ENCODE data around the gene LHFPL3.
"Not testable (repeated sequence)": the region's sequence is repeated elsewhere in the genome, so short reads cannot be mapped to it uniquely, and the experiment has no call there.

Gene LHFPL3

DNA sequence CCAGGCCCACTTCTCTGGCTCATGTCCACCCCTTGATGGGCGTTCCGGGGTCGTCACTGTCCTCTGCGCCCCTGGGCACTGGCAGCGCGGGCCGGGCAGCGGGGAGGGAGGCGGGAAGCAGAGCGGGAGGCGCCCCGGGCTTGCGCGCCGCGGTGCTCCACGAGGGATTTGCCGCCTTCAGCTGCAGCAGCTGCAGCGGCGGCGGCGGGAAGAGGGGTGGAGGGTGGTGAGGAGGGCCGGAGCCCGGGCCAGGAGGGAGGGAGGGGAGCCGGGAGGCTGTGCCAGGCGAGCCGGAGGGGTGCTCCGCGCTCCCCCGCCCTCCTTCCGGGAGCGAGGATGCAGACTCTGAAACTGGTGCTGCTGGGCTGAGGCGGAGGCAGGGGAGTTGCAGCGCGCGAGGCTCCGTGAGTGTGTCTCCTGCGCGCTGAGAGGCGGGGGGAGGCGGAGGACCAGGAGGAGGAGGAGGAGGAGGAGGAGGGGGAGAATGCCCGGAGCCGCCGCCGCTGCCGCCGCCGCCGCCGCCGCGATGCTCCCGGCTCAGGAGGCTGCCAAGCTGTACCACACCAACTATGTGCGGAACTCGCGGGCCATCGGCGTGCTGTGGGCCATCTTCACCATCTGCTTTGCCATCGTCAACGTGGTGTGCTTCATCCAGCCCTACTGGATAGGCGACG is at the start of gene LHFPL3:
LHFPL3 (plus strand) TSS at position 308 of the 674 bp plus-strand sequence.
- Histone ChIP-seq H3K27ac (ENCODE audit: low read length) (no peak within 1 kb of the TSS), H3K4me3 (ENCODE audit: low read depth in 1 of 2, low read length in 2 of 2) (no peak within 1 kb of the TSS), H3K4me2 (ENCODE audit: insufficient read depth, low read length) (no peak within 1 kb of the TSS), H3K79me2 (ENCODE audit: insufficient read depth, low read length) (no peaks in the 10 kb centered on the region), H3K9me3 (ENCODE audit: insufficient read depth, low read length, severe bottlenecking) (no peaks in the 10 kb centered on the region), H3K9ac (ENCODE audit: low read depth, low read length) (no peak within 1 kb of the TSS), H2AFZ (ENCODE audit: low read depth, low read length) (no peak within 1 kb of the TSS), H3K4me1 (ENCODE audit: insufficient read depth, low read length) (no peaks in the 10 kb centered on the region), H3K36me3 (ENCODE audit: insufficient read depth, low read length) (no peaks in the 10 kb centered on the region), H4K20me1 (ENCODE audit: insufficient read depth, low read length) (no peaks in the 10 kb centered on the region), H3K27me3 (ENCODE audit: insufficient read depth, low read length, poor library complexity) (peaks cover 3% of the 10 kb centered on the region)
- ATAC-seq (ENCODE audit: insufficient read depth, low read depth) (no peak), DNase-seq (no peak)
- TF ChIP-seq, protein P1, sequence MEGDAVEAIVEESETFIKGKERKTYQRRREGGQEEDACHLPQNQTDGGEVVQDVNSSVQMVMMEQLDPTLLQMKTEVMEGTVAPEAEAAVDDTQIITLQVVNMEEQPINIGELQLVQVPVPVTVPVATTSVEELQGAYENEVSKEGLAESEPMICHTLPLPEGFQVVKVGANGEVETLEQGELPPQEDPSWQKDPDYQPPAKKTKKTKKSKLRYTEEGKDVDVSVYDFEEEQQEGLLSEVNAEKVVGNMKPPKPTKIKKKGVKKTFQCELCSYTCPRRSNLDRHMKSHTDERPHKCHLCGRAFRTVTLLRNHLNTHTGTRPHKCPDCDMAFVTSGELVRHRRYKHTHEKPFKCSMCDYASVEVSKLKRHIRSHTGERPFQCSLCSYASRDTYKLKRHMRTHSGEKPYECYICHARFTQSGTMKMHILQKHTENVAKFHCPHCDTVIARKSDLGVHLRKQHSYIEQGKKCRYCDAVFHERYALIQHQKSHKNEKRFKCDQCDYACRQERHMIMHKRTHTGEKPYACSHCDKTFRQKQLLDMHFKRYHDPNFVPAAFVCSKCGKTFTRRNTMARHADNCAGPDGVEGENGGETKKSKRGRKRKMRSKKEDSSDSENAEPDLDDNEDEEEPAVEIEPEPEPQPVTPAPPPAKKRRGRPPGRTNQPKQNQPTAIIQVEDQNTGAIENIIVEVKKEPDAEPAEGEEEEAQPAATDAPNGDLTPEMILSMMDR (IDR thresholded peaks at IDR 0.05; ENCODE audit: borderline replicate concordance, extremely low read depth, low read length, poor library complexity, severe bottlenecking): no peak
- no peak for TF ChIP-seq EZH2 (IDR thresholded peaks at IDR 0.05; ENCODE audit: borderline replicate concordance, low read depth, low read length, severe bottlenecking)

DNA sequence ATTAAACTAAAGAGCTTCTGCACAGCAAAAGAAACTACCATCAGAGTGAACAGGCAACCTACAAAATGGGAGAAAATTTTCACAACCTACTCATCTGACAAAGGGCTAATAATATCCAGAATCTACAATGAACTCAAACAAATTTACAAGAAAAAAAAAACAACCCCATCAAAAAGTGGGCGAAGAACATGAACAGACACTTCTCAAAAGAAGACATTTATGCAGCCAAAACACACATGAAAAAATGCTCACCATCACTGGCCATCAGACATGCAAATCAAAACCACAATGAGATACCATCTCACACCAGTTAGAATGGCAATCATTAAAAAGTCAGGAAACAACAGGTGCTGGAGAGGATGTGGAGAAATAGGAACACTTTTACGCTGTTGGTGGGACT is 46.7 kb upstream of the LHFPL3 start:
- DNase-seq; H2AFZ ChIP-seq (ENCODE audit: low read depth, low read length): not testable (repeated sequence)

DNA sequence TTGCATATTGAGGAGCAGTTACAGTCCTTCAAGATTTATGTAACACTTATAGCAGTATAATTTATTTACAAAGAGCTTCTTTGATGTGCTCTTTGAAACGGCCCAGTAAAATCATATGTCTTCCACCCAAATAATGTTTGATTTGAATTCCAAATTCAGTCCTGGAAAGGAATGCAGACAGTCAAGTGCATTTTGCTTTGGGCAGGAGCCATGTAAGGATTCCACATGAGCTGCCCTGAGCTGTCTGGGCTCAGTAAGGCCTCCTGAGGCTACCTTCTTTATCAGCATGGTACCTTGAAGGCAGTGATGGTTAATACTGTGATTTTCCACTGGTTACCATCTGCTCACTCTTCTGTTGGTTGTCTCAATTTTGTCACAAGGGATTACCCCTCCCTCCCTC is 41.6 kb upstream of the LHFPL3 start:
- Histone ChIP-seq H3K9ac (ENCODE audit: low read depth, low read length) (no peak overlapping the region), H3K4me3 (ENCODE audit: low read depth in 1 of 2, low read length in 2 of 2) (no peak overlapping the region), H3K79me2 (ENCODE audit: insufficient read depth, low read length) (no peaks in the 10 kb centered on the region), H3K4me1 (ENCODE audit: insufficient read depth, low read length) (no peaks in the 10 kb centered on the region), H3K27me3 (ENCODE audit: insufficient read depth, low read length, poor library complexity) (peaks cover under 1% of the 10 kb centered on the region), H3K4me2 (ENCODE audit: insufficient read depth, low read length) (no peak overlapping the region), H3K36me3 (ENCODE audit: insufficient read depth, low read length) (no peaks in the 10 kb centered on the region), H4K20me1 (ENCODE audit: insufficient read depth, low read length) (no peaks in the 10 kb centered on the region), H3K27ac (ENCODE audit: low read length) (no peak overlapping the region), H2AFZ (ENCODE audit: low read depth, low read length) (no peak overlapping the region), H3K9me3 (ENCODE audit: insufficient read depth, low read length, severe bottlenecking) (no peaks in the 10 kb centered on the region)
- TF ChIP-seq EZH2 (IDR thresholded peaks at IDR 0.05; ENCODE audit: borderline replicate concordance, low read depth, low read length, severe bottlenecking): no peak
- TF ChIP-seq, protein P1 (IDR thresholded peaks at IDR 0.05; ENCODE audit: borderline replicate concordance, extremely low read depth, low read length, poor library complexity, severe bottlenecking): no peak
- no peak for DNase-seq
- no peak for ATAC-seq (ENCODE audit: insufficient read depth, low read depth)

More for the DNA sequence above, 46.7 kb upstream of the LHFPL3 start:
- not testable (repeated sequence) for H3K9me3 ChIP-seq (ENCODE audit: insufficient read depth, low read length, severe bottlenecking); H3K9ac ChIP-seq (ENCODE audit: low read depth, low read length); H3K36me3 ChIP-seq (ENCODE audit: insufficient read depth, low read length); H3K79me2 ChIP-seq (ENCODE audit: insufficient read depth, low read length); H3K27me3 ChIP-seq (ENCODE audit: insufficient read depth, low read length, poor library complexity); ATAC-seq (ENCODE audit: insufficient read depth, low read depth); H3K4me1 ChIP-seq (ENCODE audit: insufficient read depth, low read length); H3K4me2 ChIP-seq (ENCODE audit: insufficient read depth, low read length); H4K20me1 ChIP-seq (ENCODE audit: insufficient read depth, low read length); H3K4me3 ChIP-seq (ENCODE audit: low read depth in 1 of 2, low read length in 2 of 2); H3K27ac ChIP-seq (ENCODE audit: low read length)

DNA sequence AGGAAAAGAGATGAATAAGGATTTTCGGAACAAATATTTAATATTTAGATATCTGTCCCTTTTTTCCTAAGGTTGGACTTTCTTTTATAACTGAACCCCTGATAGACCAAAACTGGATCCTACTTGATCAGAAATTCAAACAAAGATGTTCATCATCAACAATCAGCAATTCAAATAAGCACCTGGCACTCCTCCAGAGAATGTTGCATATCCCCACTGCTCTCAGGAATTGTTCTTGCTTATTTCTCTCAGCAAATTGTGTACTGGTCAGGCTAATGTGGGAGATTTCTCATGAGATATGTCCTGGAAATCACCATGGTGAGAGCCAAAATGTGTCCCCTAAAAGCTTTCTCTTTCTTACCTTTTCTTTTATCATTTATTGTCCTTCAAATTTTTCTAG is 40.3 kb upstream of the LHFPL3 start:
- Histone ChIP-seq H3K4me1 (ENCODE audit: insufficient read depth, low read length) (no peaks in the 10 kb centered on the region), H3K36me3 (ENCODE audit: insufficient read depth, low read length) (no peaks in the 10 kb centered on the region), H3K4me2 (ENCODE audit: insufficient read depth, low read length) (no peak overlapping the region), H2AFZ (ENCODE audit: low read depth, low read length) (no peak overlapping the region), H3K9me3 (ENCODE audit: insufficient read depth, low read length, severe bottlenecking) (no peaks in the 10 kb centered on the region), H3K27me3 (ENCODE audit: insufficient read depth, low read length, poor library complexity) (peaks cover 8% of the 10 kb centered on the region), H4K20me1 (ENCODE audit: insufficient read depth, low read length) (no peaks in the 10 kb centered on the region), H3K79me2 (ENCODE audit: insufficient read depth, low read length) (no peaks in the 10 kb centered on the region), H3K27ac (ENCODE audit: low read length) (no peak overlapping the region), H3K9ac (ENCODE audit: low read depth, low read length) (no peak overlapping the region), H3K4me3 (ENCODE audit: low read depth in 1 of 2, low read length in 2 of 2) (no peak overlapping the region)
- no peak for DNase-seq
- no peak for TF ChIP-seq EZH2 (IDR thresholded peaks at IDR 0.05; ENCODE audit: borderline replicate concordance, low read depth, low read length, severe bottlenecking)
- TF ChIP-seq, protein P1 (IDR thresholded peaks at IDR 0.05; ENCODE audit: borderline replicate concordance, extremely low read depth, low read length, poor library complexity, severe bottlenecking): no peak
- ATAC-seq (ENCODE audit: insufficient read depth, low read depth): no peak
